ENCODE results near the gene DNAJC8. TPM values are rescaled to one million over a fixed set of nuclear protein-coding genes. Genes with fewer than 3 reads are reported as not detected.
A peak's percentile ranks its signal among the peaks of the same experiment; 100 is the strongest.

The DNAJC8 gene
- total RNA-seq, 2 donors from 2014 or later = 66.2 to 102 TPM

DNA sequence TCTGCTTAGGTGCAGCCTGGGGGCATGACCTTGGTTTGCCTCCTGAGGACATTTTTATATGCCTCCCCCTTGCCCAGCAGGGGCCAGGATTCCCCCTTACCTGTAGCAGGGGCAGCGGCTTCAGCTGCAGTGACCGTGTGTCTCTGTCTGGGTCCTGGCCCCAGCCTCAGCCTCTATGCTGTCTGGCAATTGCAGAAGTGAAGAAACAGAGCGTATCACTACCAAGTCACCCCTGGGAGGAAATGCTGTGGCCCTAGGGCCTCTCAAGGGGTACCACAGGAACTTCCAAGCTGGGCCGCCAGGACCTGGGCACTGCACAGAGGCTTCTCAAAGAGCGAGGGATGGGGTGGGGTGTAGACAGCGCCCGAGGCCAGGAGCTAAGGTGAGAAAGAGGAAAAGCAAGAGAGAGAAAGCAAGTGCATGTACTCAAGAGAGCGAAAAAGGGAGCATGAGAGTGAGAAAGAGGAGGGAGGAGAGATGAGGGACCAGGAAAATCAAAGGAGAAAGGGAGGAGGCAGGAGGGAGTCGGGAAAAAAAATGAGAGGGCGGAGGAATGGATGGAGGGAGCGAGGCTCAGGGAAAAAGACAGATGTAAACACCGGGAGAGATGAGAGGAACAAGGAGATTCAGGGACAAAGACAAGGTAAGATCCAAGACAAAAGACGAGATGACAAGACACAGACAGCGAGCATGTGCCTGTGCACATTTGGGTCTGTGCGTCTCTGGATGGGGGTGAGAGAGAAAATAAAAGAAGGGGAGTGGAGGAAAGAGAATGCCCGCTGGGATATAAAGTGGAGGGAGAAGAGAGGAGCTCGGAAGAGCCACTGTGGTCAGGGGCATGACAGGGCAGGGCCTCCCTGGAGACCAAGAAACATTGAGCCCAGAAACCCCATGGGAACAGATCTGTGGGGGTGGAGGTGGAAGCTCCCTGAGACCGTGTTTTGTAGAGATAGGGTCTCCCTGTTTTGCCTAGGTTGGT is 56.0 kb downstream of the DNAJC8 start, which contains the start of gene PTAFR:
TSS of gene PTAFR (minus strand) at position 199 of the 979 bp plus-strand sequence. CDS start 25,669 bp downstream, outside the sequence.
- H3K4me3 Mint-ChIP-seq = no peak within 1 kb of the TSS
- H3K27me3 Mint-ChIP-seq = peaks cover 30% of the 10 kb centered on the region
- H3K9me3 Mint-ChIP-seq = no peaks in the 10 kb centered on the region
- no peak within 1 kb of the TSS for H3K27ac Mint-ChIP-seq
- no peaks in the 10 kb centered on the region for H3K36me3 Mint-ChIP-seq (ENCODE audit: low read depth)
- H3K4me1 Mint-ChIP-seq = peaks cover 18% of the 10 kb centered on the region
- no peak for ATAC-seq (replicated peaks)

DNA sequence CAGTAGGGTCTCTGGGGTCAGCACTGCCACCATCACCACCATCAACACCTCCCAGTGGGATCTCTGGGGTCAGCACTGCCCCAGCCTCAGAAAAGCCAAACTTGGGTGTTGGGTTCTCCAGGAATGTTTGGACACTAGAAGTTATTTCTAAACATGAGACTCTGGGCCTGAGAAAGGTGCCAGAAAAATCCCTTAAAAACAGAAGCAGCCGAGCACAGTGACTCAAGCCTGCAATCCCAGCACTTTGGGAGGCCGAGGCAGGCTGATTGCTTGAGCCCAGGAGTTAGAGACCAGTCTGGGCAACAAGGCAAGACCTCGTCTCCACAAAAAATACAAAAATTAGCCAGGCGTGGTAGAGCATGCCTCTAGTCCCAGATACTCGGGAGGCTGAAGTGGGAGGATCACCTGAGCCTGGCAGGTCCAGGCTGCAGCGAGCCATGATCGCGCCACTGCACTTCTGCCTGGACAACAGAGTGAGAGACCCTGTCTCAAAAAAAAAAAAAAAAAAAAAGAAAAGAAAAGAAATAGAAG is 56.8 kb downstream of the DNAJC8 start:
- Mint-ChIP-seq H3K9me3 (no peaks in the 10 kb centered on the region), H3K27ac (no peak overlapping the region), H3K27me3 (peaks cover 33% of the 10 kb centered on the region), H3K36me3 (ENCODE audit: low read depth) (no peaks in the 10 kb centered on the region), H3K4me3 (no peak overlapping the region), H3K4me1 (peaks cover 23% of the 10 kb centered on the region)
- ATAC-seq (replicated peaks) = no peak

DNA sequence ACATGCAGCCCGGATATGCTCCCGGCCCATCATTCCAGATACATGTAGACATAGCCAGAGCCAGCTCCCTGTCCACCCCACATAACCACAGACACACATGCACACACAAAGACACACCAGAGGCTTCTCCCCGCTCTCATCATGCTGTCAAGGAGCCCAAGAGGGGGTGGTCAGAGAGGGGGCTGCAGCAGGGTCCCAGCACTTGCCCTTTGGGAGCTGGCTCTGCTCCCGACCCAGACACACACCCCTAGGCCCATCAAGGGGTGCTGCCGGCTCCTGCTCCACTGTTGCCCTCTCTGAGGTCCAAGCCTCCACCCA is 58.9 kb downstream of the DNAJC8 start:
- Mint-ChIP-seq H3K36me3 (ENCODE audit: low read depth) (no peaks in the 10 kb centered on the region), H3K27ac (no peak overlapping the region), H3K4me3 (no peak overlapping the region), H3K27me3 (peaks cover 28% of the 10 kb centered on the region), H3K4me1 (peaks cover 29% of the 10 kb centered on the region), H3K9me3 (no peaks in the 10 kb centered on the region)
- ATAC-seq (replicated peaks) = no peak

DNA sequence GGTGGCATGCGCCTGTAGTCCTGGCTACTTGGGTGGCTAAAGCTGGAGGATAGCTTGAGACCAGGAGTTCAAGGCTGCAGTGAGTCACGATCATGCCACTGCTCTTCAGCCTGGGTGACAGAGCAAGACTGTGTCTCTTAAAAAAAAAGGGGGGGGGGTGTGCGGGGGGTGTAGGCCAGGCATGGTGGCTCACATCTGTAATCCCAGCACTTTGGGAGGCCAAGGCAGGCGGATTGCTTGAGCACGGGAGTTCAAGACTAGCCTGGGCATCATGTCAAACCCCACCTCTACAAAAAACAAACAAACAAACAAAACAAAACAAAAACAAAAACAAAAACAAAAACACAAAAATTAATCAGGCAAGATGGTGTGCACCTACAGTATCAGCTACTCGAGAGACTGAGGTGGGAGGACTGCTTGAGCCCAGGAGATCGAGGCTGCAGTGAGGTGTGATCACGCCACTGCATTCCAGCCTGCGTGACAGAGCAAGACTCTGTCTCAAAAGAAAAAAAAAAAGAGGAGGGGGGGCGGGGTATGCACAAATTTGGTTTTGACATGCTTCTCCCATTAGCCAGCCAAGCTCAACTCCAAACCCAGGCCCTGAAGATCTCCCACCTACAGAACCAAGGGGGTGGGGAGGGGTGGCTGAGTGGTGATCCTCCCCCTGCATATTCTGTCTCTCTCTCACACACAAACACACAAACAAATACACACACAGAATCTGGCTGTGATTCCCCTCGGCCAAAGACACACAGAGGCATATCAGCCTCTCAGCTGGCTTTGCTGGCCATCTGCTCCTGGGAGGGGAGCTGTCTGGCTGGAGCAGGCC is 59.5 kb downstream of the DNAJC8 start:
- no peaks in the 10 kb centered on the region for H3K36me3 Mint-ChIP-seq (ENCODE audit: low read depth)
- H3K9me3 Mint-ChIP-seq = no peaks in the 10 kb centered on the region
- peaks cover 34% of the 10 kb centered on the region for H3K4me1 Mint-ChIP-seq
- peaks cover 25% of the 10 kb centered on the region for H3K27me3 Mint-ChIP-seq
- H3K4me3 Mint-ChIP-seq = peak overlapping the region; percentile 28
- ATAC-seq (replicated peaks) = no peak
- no peak overlapping the region for H3K27ac Mint-ChIP-seq

- no peaks in the 10 kb centered on the region for H3K9me3 Mint-ChIP-seq
- H3K36me3 Mint-ChIP-seq (ENCODE audit: low read depth) = no peaks in the 10 kb centered on the region
- peaks cover 25% of the 10 kb centered on the region for H3K27me3 Mint-ChIP-seq
- H3K27ac Mint-ChIP-seq = no peak overlapping the region
- ATAC-seq (replicated peaks) = peak; percentile 58
- peaks cover 38% of the 10 kb centered on the region for H3K4me1 Mint-ChIP-seq
- H3K4me3 Mint-ChIP-seq = peak overlapping the region; percentile 28
Measured at GRCh38 chr1:28172713-28173150, 60.1 kb downstream of the DNAJC8 start.

GRCh38 chr1:28171246-28171645 is 61.6 kb downstream of the DNAJC8 start:
- ATAC-seq (replicated peaks) = no peak
- peaks cover 38% of the 10 kb centered on the region for H3K4me1 Mint-ChIP-seq
- no peaks in the 10 kb centered on the region for H3K9me3 Mint-ChIP-seq
- no peak overlapping the region for H3K4me3 Mint-ChIP-seq
- H3K36me3 Mint-ChIP-seq (ENCODE audit: low read depth) = no peaks in the 10 kb centered on the region
- H3K27me3 Mint-ChIP-seq = peaks cover 19% of the 10 kb centered on the region
- H3K27ac Mint-ChIP-seq = no peak overlapping the region

DNA sequence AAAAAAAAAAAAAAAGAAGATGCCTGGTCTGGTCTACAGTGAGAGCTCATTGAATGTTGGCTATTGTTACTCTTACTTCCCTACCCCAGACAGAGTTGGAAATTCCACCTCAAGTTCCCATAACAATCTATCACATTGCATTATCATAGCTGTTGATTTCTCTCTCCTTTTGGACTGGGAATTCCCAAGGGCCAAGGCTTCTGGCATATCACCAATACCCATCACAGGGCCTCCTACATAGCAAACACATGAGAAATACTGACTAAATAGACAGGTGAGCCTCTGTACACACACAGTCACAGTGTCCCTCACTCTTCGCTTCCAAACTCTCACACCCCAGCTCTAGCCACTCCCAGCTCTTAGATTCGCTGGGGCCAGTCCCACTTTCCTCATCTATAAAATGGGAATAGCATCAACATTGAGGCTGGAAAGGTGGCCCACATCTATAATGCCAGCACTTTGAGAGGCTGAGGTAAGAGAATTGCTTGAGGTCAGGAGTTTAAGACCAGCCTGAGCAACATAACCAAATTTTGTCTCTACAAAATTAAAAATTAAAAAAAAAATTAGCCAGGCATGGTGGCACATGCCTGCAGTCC is 62.7 kb downstream of the DNAJC8 start:
- no peak for ATAC-seq (replicated peaks)
- peaks cover 38% of the 10 kb centered on the region for H3K4me1 Mint-ChIP-seq
- no peak overlapping the region for H3K27ac Mint-ChIP-seq
- no peaks in the 10 kb centered on the region for H3K9me3 Mint-ChIP-seq
- no peak overlapping the region for H3K4me3 Mint-ChIP-seq
- peaks cover 16% of the 10 kb centered on the region for H3K27me3 Mint-ChIP-seq
- no peaks in the 10 kb centered on the region for H3K36me3 Mint-ChIP-seq (ENCODE audit: low read depth)

- peaks cover 14% of the 10 kb centered on the region for H3K27me3 Mint-ChIP-seq
- H3K4me1 Mint-ChIP-seq = peaks cover 6% of the 10 kb centered on the region
- H3K27ac Mint-ChIP-seq = no peak overlapping the region
- H3K4me3 Mint-ChIP-seq = no peak overlapping the region
- no peaks in the 10 kb centered on the region for H3K36me3 Mint-ChIP-seq (ENCODE audit: low read depth)
- no peak for ATAC-seq (replicated peaks)
- no peaks in the 10 kb centered on the region for H3K9me3 Mint-ChIP-seq
Measured at GRCh38 chr1:28163496-28164161, 69.2 kb downstream of the DNAJC8 start.

GRCh38 chr1:28162151-28162550 is 70.7 kb downstream of the DNAJC8 start:
- Mint-ChIP-seq H3K27me3 (peaks cover 14% of the 10 kb centered on the region), H3K4me3 (no peak overlapping the region), H3K27ac (no peak overlapping the region), H3K9me3 (no peaks in the 10 kb centered on the region), H3K36me3 (ENCODE audit: low read depth) (no peaks in the 10 kb centered on the region), H3K4me1 (no peaks in the 10 kb centered on the region)
- no peak for ATAC-seq (replicated peaks)

DNA sequence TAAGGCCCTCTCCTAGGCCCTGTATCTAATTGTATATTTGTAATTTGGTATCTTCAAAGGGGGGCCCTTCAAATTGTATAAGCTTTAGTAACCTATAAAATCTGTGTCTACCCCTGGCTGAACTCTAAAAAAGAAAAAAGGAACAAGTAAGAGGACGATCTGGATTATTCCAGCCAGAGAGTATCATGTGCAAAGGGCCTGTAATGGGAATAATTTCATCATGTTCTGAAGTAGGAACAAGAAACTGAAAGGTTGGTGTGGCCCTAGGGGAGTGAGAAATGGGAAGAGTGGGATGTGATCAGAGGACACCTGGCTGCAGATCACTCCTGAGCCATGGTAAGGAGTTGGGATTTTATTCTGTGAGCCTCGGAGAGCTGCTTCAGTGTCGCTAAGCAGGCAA is 71.1 kb downstream of the DNAJC8 start:
- Mint-ChIP-seq H3K27me3 (peaks cover 11% of the 10 kb centered on the region), H3K9me3 (no peaks in the 10 kb centered on the region), H3K4me1 (no peaks in the 10 kb centered on the region), H3K4me3 (no peak overlapping the region), H3K27ac (no peak overlapping the region), H3K36me3 (ENCODE audit: low read depth) (no peaks in the 10 kb centered on the region)
- ATAC-seq (replicated peaks) = no peak

- H3K27me3 Mint-ChIP-seq = peaks cover 10% of the 10 kb centered on the region
- H3K4me1 Mint-ChIP-seq = no peaks in the 10 kb centered on the region
- no peak overlapping the region for H3K4me3 Mint-ChIP-seq
- ATAC-seq (replicated peaks) = no peak
- no peaks in the 10 kb centered on the region for H3K9me3 Mint-ChIP-seq
- H3K36me3 Mint-ChIP-seq (ENCODE audit: low read depth) = no peaks in the 10 kb centered on the region
- H3K27ac Mint-ChIP-seq = no peak overlapping the region
Measured at GRCh38 chr1:28160782-28161266, 72.0 kb downstream of the DNAJC8 start.

DNA sequence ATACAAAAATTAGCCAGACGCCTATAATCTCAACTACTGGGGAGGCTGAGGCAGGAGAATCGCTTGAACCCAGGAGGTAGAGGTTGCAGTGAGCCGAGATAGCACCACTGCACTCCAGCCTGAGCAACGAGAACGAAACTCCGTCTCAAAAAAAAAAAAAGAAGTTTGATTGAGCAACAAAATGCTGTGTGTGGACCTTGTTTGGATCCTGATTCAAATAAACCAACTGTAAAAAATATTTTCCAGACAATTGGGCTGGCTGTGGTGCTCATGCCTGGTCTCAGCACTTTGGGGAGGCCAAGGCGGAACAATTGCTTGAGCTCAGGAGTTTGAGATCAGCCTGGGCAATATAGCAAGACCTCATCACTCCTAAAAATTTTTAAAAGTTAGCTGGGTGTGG is 73.1 kb downstream of the DNAJC8 start:
- no peak overlapping the region for H3K4me3 Mint-ChIP-seq
- peaks cover 10% of the 10 kb centered on the region for H3K27me3 Mint-ChIP-seq
- no peaks in the 10 kb centered on the region for H3K9me3 Mint-ChIP-seq
- H3K36me3 Mint-ChIP-seq (ENCODE audit: low read depth) = no peaks in the 10 kb centered on the region
- H3K4me1 Mint-ChIP-seq = no peaks in the 10 kb centered on the region
- no peak overlapping the region for H3K27ac Mint-ChIP-seq
- ATAC-seq (replicated peaks) = no peak

DNA sequence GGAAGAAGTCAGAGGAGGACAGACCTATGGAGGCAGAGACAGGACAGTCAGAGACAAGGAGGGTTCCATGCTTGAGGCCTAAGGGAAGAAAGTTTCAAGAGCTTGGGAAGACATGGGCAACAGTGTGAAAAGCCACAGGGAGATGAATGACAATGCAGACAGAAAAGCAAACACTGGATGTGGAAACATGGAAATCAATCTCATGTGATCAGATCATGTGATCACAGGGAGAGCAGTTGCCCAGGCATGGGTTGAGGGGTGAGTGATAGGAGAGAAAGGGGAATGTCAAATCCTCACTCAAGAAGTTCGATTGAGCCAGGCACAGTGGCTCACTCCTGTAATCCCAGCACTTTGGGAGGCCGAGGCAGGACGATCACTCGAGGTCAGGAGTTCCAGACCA is 73.6 kb downstream of the DNAJC8 start:
- Mint-ChIP-seq H3K9me3 (no peaks in the 10 kb centered on the region), H3K27ac (no peak overlapping the region), H3K4me1 (no peaks in the 10 kb centered on the region), H3K36me3 (ENCODE audit: low read depth) (no peaks in the 10 kb centered on the region), H3K4me3 (no peak overlapping the region), H3K27me3 (peaks cover 10% of the 10 kb centered on the region)
- no peak for ATAC-seq (replicated peaks)

DNA sequence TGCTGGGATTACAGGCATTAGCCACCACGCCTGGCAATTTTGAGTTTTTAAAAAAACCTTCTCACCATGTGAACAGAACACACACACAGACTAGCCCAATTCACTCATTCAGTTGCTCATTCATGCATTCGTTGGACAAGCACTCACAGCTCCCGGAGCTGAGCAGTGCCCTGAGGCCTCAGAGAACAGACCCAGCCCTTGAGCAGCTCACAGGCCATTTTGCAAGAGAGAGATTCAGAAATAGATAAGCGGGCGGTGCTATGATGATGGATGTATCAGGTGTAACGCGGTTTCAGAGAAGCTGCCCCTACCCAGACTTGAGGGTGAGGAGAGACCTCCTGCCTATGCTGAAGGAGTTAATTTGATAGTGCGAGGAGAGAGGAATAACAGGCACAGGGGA is 74.9 kb downstream of the DNAJC8 start:
- Mint-ChIP-seq H3K4me1 (no peaks in the 10 kb centered on the region), H3K36me3 (ENCODE audit: low read depth) (no peaks in the 10 kb centered on the region), H3K27ac (no peak overlapping the region), H3K9me3 (no peaks in the 10 kb centered on the region), H3K4me3 (no peak overlapping the region), H3K27me3 (peaks cover 5% of the 10 kb centered on the region)
- ATAC-seq (replicated peaks) = no peak

Measured in activated T-helper 17 cell treated with anti-CD3 and anti-CD28 coated beads, Interleukin-2, amount 50 U/mL, for 72 hours (primary cell).